IPS DF 6.9 (cell line): ENCODE results near the gene KLK4.

Experiments
- DNase-seq: peaks from one replicate; pipeline ENCODE4 v3.0.0-alpha.2; 2013; ENCODE audit warnings: low read depth, low spot score
- H3K27ac ChIP-seq: one replicate; pipeline ENCODE4 v1.5.1; 2013; ENCODE audit warnings: low read length, control low read depth
- H3K27me3 ChIP-seq: 2 replicates; pipeline ENCODE4 v1.6.1; 2013; ENCODE audit warnings: mild to moderate bottlenecking, low read length; ENCODE audit not compliant: control insufficient read depth, insufficient read depth
- H3K36me3 ChIP-seq: 2 replicates; pipeline ENCODE4 v1.6.1; 2013; ENCODE audit warnings: low read length; ENCODE audit not compliant: control insufficient read depth, insufficient read depth
- H3K4me1 ChIP-seq: 2 replicates; pipeline ENCODE4 v1.6.1; 2013; ENCODE audit warnings: low read length; ENCODE audit not compliant: control insufficient read depth, insufficient read depth
- H3K4me3 ChIP-seq: 2 replicates; pipeline ENCODE4 v1.5.1; 2013; ENCODE audit warnings: mild to moderate bottlenecking, low read length
- H3K9me3 ChIP-seq: 2 replicates; pipeline ENCODE4 v1.6.1; 2013; ENCODE audit warnings: low read length, inconsistent platforms; ENCODE audit not compliant: control insufficient read depth, insufficient read depth
- WGBS: extraction: QIAGEN DNeasy Blood & Tissue Kit; methylation state at CpG from one replicate; pipeline ENCODE4 v1.1.7; 2013; ENCODE audit warnings: mixed read lengths, missing lambda C conversion rate; ENCODE audit not compliant: insufficient read length, insufficient coverage; 5-methylcytosine and 5-hydroxymethylcytosine counted together

Gene KLK4

GRCh38 chr19:50912727-50913716 is 1.8 kb upstream of the KLK4 start:
- no peaks in the 10 kb centered on the region for H3K9me3 ChIP-seq
- H3K36me3 ChIP-seq, result no peaks in the 10 kb centered on the region
- H3K27me3 ChIP-seq, result peaks cover 8% of the 10 kb centered on the region; the same call in 1 of the 2 replicates
- H3K4me1 ChIP-seq, result no peaks in the 10 kb centered on the region
- no peak overlapping the region for H3K27ac ChIP-seq
- no peak for DNase-seq
- no peak overlapping the region for H3K4me3 ChIP-seq
- WGBS, result no CpG with 5 or more reads among the region's 29 CpGs

- no peak for DNase-seq
- H3K36me3 ChIP-seq, result no peaks in the 10 kb centered on the region
- H3K4me1 ChIP-seq, result no peaks in the 10 kb centered on the region
- peaks cover 8% of the 10 kb centered on the region; the same call in 1 of the 2 replicates for H3K27me3 ChIP-seq
- no CpG with 5 or more reads among the region's 21 CpGs for WGBS
- H3K27ac ChIP-seq, result no peak overlapping the region
- H3K4me3 ChIP-seq, result no peak overlapping the region
- H3K9me3 ChIP-seq, result no peaks in the 10 kb centered on the region
Measured at GRCh38 chr19:50912102-50912599, 956 bp upstream of the KLK4 start.

GRCh38 chr19:50910722-50911121 is 473 bp downstream of the KLK4 start:
- Histone ChIP-seq H3K36me3 (no peaks in the 10 kb centered on the region), H3K4me1 (no peaks in the 10 kb centered on the region), H3K27me3 (peaks cover 8% of the 10 kb centered on the region; the same call in 1 of the 2 replicates), H3K4me3 (no peak overlapping the region), H3K27ac (no peak overlapping the region), H3K9me3 (no peaks in the 10 kb centered on the region)
- DNase-seq, result no peak
- no CpG with 5 or more reads among the region's 4 CpGs for WGBS

DNA sequence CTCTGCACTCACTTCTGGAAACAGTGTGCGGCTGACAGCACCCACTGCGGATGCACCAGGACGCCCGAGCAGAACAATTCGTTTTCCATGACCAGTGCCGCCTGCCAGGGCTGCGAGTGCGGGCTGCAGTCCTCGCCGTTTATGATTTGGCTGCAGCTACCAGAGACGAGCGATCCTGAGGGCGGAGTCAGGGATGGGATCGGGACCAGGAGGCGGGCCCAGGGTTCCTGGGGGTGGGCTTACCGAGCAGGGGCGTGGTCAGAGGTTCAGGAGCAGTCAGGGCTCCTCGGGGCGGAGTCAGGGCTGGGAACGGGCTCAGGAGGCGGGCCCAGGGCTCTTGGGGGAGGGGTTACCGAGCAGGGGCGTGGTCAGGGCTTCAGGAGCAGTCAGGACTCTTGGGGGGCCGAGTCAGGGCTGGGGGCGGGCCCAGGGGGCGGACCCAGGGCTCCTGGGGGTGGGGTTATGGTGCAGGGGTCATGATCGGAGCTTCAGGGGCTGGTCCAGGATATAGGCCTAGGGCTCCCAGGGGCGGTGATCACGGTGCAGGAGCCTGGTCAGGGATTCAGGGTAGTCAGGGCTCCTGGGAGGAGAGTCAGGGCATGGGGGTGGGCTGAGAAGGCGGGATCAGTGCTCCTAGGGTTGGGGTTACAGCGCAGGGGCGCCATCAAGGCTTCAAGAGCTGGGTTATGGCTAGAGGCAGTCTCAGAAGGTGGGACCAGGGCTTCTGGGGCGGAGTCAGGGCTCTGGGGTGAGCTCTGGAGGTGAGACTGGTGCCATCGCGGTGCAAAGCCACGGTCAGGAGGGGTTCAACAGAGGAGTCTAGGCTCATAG is 1.7 kb downstream of the KLK4 start:
- no peaks in the 10 kb centered on the region for H3K4me1 ChIP-seq
- H3K27me3 ChIP-seq, result peaks cover 8% of the 10 kb centered on the region; the same call in 1 of the 2 replicates
- no peaks in the 10 kb centered on the region for H3K36me3 ChIP-seq
- DNase-seq, result peak; percentile 77
- no peak overlapping the region for H3K27ac ChIP-seq
- no CpG with 5 or more reads among the region's 36 CpGs for WGBS
- H3K9me3 ChIP-seq, result no peaks in the 10 kb centered on the region
- H3K4me3 ChIP-seq, result peak overlapping the region; percentile 45; the same call in 1 of the 2 replicates

DNA sequence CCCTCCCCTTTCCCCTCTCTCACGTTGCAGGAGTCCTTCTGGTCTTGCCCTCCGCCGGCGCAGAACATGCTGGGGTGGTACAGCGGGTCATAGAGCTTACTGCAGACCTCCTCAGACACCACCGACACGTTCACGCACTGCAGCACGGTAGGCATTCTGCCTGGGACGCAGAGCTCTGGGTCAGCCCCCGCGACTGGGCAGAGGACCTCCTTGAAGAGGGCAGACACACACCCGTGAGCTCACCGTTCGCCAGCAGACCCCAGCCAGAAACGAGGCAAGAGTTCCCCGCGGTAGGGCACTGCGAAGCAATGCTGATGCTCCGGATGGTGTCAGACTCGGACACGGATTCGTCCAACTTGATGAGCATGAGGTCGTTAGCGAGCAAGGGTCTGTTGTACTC is 2.9 kb downstream of the KLK4 start:
- Histone ChIP-seq H3K4me1 (no peaks in the 10 kb centered on the region), H3K27ac (no peak overlapping the region), H3K36me3 (no peaks in the 10 kb centered on the region), H3K4me3 (no peak overlapping the region), H3K27me3 (peaks cover 8% of the 10 kb centered on the region; the same call in 1 of the 2 replicates), H3K9me3 (no peaks in the 10 kb centered on the region)
- no peak for DNase-seq
- WGBS, result no CpG with 5 or more reads among the region's 25 CpGs

GRCh38 chr19:50906217-50906616 is 5.0 kb downstream of the KLK4 start:
- Histone ChIP-seq H3K27ac (no peak overlapping the region), H3K4me3 (no peak overlapping the region), H3K9me3 (no peaks in the 10 kb centered on the region), H3K27me3 (peaks cover 2% of the 10 kb centered on the region; the same call in 1 of the 2 replicates), H3K4me1 (no peaks in the 10 kb centered on the region), H3K36me3 (no peaks in the 10 kb centered on the region)
- peak; percentile 35 for DNase-seq
- no CpG with 5 or more reads among the region's 5 CpGs for WGBS

DNA sequence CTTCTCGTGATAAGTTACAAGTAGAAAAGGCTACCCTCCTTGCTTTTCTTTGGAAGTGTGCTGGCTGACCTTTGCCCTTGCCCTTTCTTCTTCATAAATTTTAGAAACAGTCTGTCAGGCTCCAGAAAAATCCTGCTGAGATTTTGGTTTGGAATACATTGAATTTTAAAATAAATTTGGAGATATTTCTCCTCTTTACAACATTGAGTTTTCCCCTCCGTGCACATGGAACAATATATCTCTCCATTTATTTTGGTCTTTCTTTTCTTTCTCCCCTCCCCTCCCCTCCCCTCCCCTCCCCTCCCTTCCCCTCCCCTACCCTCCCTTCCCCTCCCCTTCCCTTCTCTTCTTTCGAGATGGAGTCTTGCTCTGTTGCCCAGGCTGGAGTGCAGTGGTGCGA is 8.6 kb downstream of the KLK4 start:
- Histone ChIP-seq H3K27me3 (no peaks in the 10 kb centered on the region), H3K36me3 (no peaks in the 10 kb centered on the region), H3K4me1 (no peaks in the 10 kb centered on the region), H3K4me3 (no peak overlapping the region), H3K9me3 (no peaks in the 10 kb centered on the region), H3K27ac (no peak overlapping the region)
- no peak for DNase-seq
- WGBS, result no CpG with 5 or more reads among the region's 4 CpGs

DNA sequence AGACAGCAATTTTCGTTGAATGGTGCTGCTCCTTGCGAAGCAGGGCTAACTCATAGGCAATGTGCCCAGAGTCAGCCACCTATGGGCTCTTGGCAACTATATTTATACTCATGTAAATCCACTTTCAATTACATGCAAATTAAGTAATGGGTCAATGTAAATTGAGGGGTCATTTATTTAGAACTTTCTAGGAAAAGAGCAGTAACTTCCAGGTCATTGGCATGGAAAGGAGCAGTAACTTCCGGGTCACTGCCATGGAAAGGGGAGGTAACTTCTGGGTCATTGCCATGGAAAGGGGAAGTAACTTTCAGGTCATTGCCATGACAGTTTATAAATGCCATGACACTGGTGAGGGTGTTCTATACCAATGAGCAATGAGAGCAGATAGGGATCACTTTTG is 11.6 kb downstream of the KLK4 start:
- Histone ChIP-seq H3K36me3 (no peaks in the 10 kb centered on the region), H3K4me3 (no peak overlapping the region), H3K27me3 (no peaks in the 10 kb centered on the region), H3K9me3 (peaks cover 4% of the 10 kb centered on the region), H3K4me1 (no peaks in the 10 kb centered on the region), H3K27ac (no peak overlapping the region)
- no CpG with 5 or more reads among the region's 3 CpGs for WGBS
- no peak for DNase-seq

DNA sequence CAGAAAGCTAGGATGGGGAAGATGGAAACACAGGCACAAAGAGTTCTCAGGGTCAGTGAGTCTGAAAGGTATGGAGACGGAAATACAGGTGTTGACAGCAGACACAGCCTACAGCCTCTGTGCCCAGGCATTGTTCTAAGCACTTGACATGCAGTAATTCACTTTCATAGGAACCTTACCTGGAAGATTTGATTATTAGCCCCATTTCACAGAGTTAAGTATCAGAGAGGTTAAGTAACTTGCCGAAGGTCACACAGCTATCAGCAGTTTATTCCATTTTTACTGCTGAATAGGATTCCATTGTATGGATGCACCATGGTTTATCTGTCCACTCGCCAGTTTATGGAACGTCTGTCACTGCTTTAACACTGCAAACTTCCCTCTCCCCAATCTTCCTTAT is 13.2 kb downstream of the KLK4 start:
- no peak overlapping the region for H3K4me3 ChIP-seq
- H3K9me3 ChIP-seq, result peaks cover 4% of the 10 kb centered on the region
- no peaks in the 10 kb centered on the region for H3K27me3 ChIP-seq
- no peak for DNase-seq
- H3K36me3 ChIP-seq, result no peaks in the 10 kb centered on the region
- no peak overlapping the region for H3K27ac ChIP-seq
- WGBS, result no CpG with 5 or more reads among the region's 4 CpGs
- H3K4me1 ChIP-seq, result no peaks in the 10 kb centered on the region

GRCh38 chr19:50897612-50898011 is 13.6 kb downstream of the KLK4 start:
- DNase-seq, result no peak
- Histone ChIP-seq H3K36me3 (no peaks in the 10 kb centered on the region), H3K27me3 (no peaks in the 10 kb centered on the region), H3K4me1 (no peaks in the 10 kb centered on the region), H3K9me3 (peaks cover 4% of the 10 kb centered on the region), H3K4me3 (no peak overlapping the region), H3K27ac (no peak overlapping the region)
- WGBS, result no CpG with 5 or more reads among the region's 3 CpGs
